PC-9 (cell line): ENCODE data around the gene DOCK4. TPM values are rescaled to one million over a fixed set of nuclear protein-coding genes. Genes with fewer than 3 reads are reported as not detected.

Experiments
- BruUV-seq: library from RNA; stranded (reverse); fragments of 400-500 nt; replicated peaks from 2 replicates; lab custom pipeline; 2021; lab: Mats Ljungman, UMichigan
- CTCF ChIA-PET: fragments of 300-600 bp; sonication (Branson Sonifier 250); formaldehyde crosslinking; loops from one replicate; lab custom pipeline; 2022; ENCODE audit warnings: antibody characterized with exemption; lab: Charles Lee
- POLR2A ChIA-PET: fragments of 300-600 bp; sonication (Branson Sonifier 250); formaldehyde crosslinking; loops from one replicate; lab custom pipeline; 2022; ENCODE audit warnings: antibody characterized with exemption; ENCODE audit not compliant: unreplicated experiment; lab: Charles Lee
- DNase-seq, 2 experiments: peaks; one replicate each; pipeline versions ENCODE4 v3.0.0 to v3.0.0-alpha.2; 2015 to 2022; ENCODE audit warnings: mixed read lengths in 1 of 2
- H2AFZ ChIP-seq: fragments of 200-600 bp; sonication (generic); 2 replicates; pipeline ENCODE4 v1.8.1; 2017; ENCODE audit warnings: antibody characterized with exemption
- H3F3A ChIP-seq: fragments of 200-600 bp; sonication (generic); 2 replicates; pipeline ENCODE4 v1.8.1; 2017; ENCODE audit warnings: antibody characterized with exemption, mild to moderate bottlenecking, low read depth; ENCODE audit not compliant: insufficient read depth
- H3K27ac ChIP-seq: fragments of 200-600 bp; sonication (generic); 2 replicates; pipeline ENCODE4 v1.6.1; 2016; ENCODE audit warnings: mixed run types
- H3K27me3 ChIP-seq: fragments of 200-600 bp; sonication (generic); 2 replicates; pipeline ENCODE4 v1.6.1; 2016; ENCODE audit warnings: low read depth, mixed run types; ENCODE audit not compliant: insufficient read depth
- H3K36me3 ChIP-seq: fragments of 200-600 bp; sonication (generic); 2 replicates; pipeline ENCODE4 v1.6.1; 2016; ENCODE audit warnings: low read depth, mixed run types
- H3K4me1 ChIP-seq: fragments of 200-600 bp; sonication (generic); replicated peaks from 2 replicates; pipeline ENCODE4 v1.6.1; 2016; ENCODE audit warnings: mixed run types; ENCODE audit not compliant: insufficient read depth
- H3K4me2 ChIP-seq: fragments of 200-600 bp; sonication (generic); 2 replicates; pipeline ENCODE4 v1.6.1; 2017; ENCODE audit warnings: mixed run types
- H3K4me3 ChIP-seq: fragments of 200-600 bp; sonication (generic); 2 replicates; pipeline ENCODE4 v1.6.1; 2016; ENCODE audit warnings: mixed run types
- H3K79me2 ChIP-seq: fragments of 200-600 bp; sonication (generic); 2 replicates; pipeline ENCODE4 v1.6.1; 2017; ENCODE audit warnings: low read depth, mixed run types
- H3K9me2 ChIP-seq: fragments of 200-600 bp; sonication (generic); 2 replicates; pipeline ENCODE4 v1.8.1; 2017; ENCODE audit warnings: mild to moderate bottlenecking; ENCODE audit not compliant: insufficient read depth
- H3K9me3 ChIP-seq: fragments of 200-600 bp; sonication (generic); 2 replicates; pipeline ENCODE4 v1.8.1; 2016; ENCODE audit warnings: low read depth; ENCODE audit not compliant: insufficient read depth
- H4K20me1 ChIP-seq: fragments of 200-600 bp; sonication (generic); 2 replicates; pipeline ENCODE4 v1.8.1; 2017; ENCODE audit not compliant: insufficient read depth
- CTCF ChIP-seq: fragments of 200-600 bp; sonication (generic); conservative IDR thresholded peaks from 2 replicates; pipeline ENCODE4 v1.6.1; 2017; ENCODE audit warnings: mixed run types, antibody characterized with exemption, mild to moderate bottlenecking, moderate library complexity
- EZH2 ChIP-seq: fragments of 200-600 bp; sonication (generic); IDR thresholded peaks from 2 replicates; pipeline ENCODE4 v1.8.0; 2017; ENCODE audit warnings: antibody characterized with exemption, low read depth
- intact Hi-C: fragments of 100-400 bp; cut with micrococcal nuclease; formaldehyde crosslinking; loops from one replicate; pipeline ENCODE4 v1.10.0; 2022; ENCODE audit not compliant: unreplicated experiment
- total RNA-seq: library from RNA; stranded (reverse); gene quantifications from 2 replicates; pipeline ENCODE4 v1.2.3, GENCODE V29; 2021

Gene DOCK4
- total RNA-seq, 1 experiment from 2014 or later = 0.98 TPM

- no peaks in the 10 kb centered on the region for H3K79me2 ChIP-seq
- DNase-seq = no peak
- no peaks in the 10 kb centered on the region for H3K27me3 ChIP-seq
- no peak overlapping the region for H3K27ac ChIP-seq
- no peaks in the 10 kb centered on the region for H4K20me1 ChIP-seq
- POLR2A ChIA-PET = no interaction called here
- H2AFZ ChIP-seq = no peak overlapping the region
- H3F3A ChIP-seq = no peaks in the 10 kb centered on the region
- CTCF ChIA-PET = no interaction called here
- no peak overlapping the region for H3K4me3 ChIP-seq
- no peaks in the 10 kb centered on the region for H3K36me3 ChIP-seq
- intact Hi-C loops = no loop called here
- H3K9me3 ChIP-seq = no peaks in the 10 kb centered on the region
- no peaks in the 10 kb centered on the region for H3K9me2 ChIP-seq
- H3K4me2 ChIP-seq = no peak overlapping the region
- TF ChIP-seq EZH2 (no peak), CTCF (no peak)
- no TSS peak for BruUV-seq
- H3K4me1 ChIP-seq = no peaks in the 10 kb centered on the region
Measured at GRCh38 chr7:111900283-111900682, 305.9 kb downstream of the DOCK4 start.

DNA sequence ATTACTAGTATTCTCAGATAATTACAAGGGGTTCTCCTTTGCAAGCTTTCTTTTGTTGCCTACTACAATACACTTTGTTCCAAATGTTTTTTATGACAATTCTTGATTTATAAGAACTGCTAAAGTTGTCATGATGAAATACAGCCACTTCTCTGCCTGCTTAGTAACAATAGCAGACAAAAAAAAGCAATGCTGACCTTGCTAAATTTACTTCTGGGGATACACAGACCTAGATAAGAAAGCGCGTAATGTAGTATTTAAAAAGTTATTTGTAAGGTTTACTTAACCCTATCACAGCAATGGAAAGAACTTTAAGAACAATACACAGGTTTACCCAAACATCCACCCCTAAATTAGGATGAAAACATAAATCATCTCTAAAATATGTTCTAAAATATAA lies 311.1 kb downstream of the DOCK4 start:
- CTCF ChIA-PET = no interaction called here
- no peaks in the 10 kb centered on the region for H3K27me3 ChIP-seq

GRCh38 chr7:111894518-111894917 lies 311.7 kb downstream of the DOCK4 start:
- intact Hi-C loops = no loop called here
- no peak for DNase-seq
- Histone ChIP-seq H3K27ac (no peak overlapping the region), H3K4me2 (no peak overlapping the region), H3K79me2 (no peaks in the 10 kb centered on the region), H3F3A (no peaks in the 10 kb centered on the region), H2AFZ (no peak overlapping the region), H4K20me1 (no peaks in the 10 kb centered on the region), H3K9me2 (no peaks in the 10 kb centered on the region), H3K9me3 (no peaks in the 10 kb centered on the region), H3K36me3 (no peaks in the 10 kb centered on the region), H3K4me3 (no peak overlapping the region), H3K4me1 (no peaks in the 10 kb centered on the region), H3K27me3 (no peaks in the 10 kb centered on the region)
- POLR2A ChIA-PET = no interaction called here
- TF ChIP-seq CTCF = no peak
- no TSS peak for BruUV-seq
- CTCF ChIA-PET = no interaction called here

More for the DNA sequence above, 311.1 kb downstream of the DOCK4 start:
- H4K20me1 ChIP-seq = no peaks in the 10 kb centered on the region
- no TSS peak for BruUV-seq
- DNase-seq = no peak
- H2AFZ ChIP-seq = no peak overlapping the region
- H3K27ac ChIP-seq = no peak overlapping the region
- H3K79me2 ChIP-seq = no peaks in the 10 kb centered on the region
- TF ChIP-seq EZH2 = no peak
- TF ChIP-seq CTCF = no peak
- no peaks in the 10 kb centered on the region for H3K4me1 ChIP-seq
- H3K36me3 ChIP-seq = no peaks in the 10 kb centered on the region
- no peaks in the 10 kb centered on the region for H3F3A ChIP-seq
- no peak overlapping the region for H3K4me2 ChIP-seq
- POLR2A ChIA-PET = no interaction called here
- no peaks in the 10 kb centered on the region for H3K9me3 ChIP-seq
- intact Hi-C loops = no loop called here
- H3K4me3 ChIP-seq = no peak overlapping the region
- no peaks in the 10 kb centered on the region for H3K9me2 ChIP-seq
